Neuronal stem cell (in vitro differentiated cells): ENCODE measurements around the gene EML1.

Experiments used
- DNase-seq: peaks from one replicate; pipeline ENCODE4 v3.0.0-alpha.2; 2013; ENCODE audit warnings: low spot score
- H2AFZ ChIP-seq: one replicate; pipeline ENCODE4 v1.6.1; 2013; ENCODE audit warnings: mild to moderate bottlenecking, low read length, inconsistent platforms
- H2AK5ac ChIP-seq: 2 replicates; pipeline ENCODE4 v1.6.1; 2013; ENCODE audit warnings: low read depth, mild to moderate bottlenecking, inconsistent platforms, low read length, moderate library complexity, mixed read lengths
- H2BK120ac ChIP-seq: 2 replicates; pipeline ENCODE4 v1.6.1; 2013; ENCODE audit warnings: low read depth, mild to moderate bottlenecking, inconsistent platforms, low read length, moderate library complexity, mixed read lengths
- H2BK12ac ChIP-seq: one replicate; pipeline ENCODE4 v1.6.1; 2013; ENCODE audit warnings: low read length, inconsistent platforms
- H2BK15ac ChIP-seq: 2 replicates; pipeline ENCODE4 v1.6.1; 2013; ENCODE audit warnings: mild to moderate bottlenecking, low read length, inconsistent platforms, mixed read lengths
- H2BK5ac ChIP-seq: one replicate; pipeline ENCODE4 v1.6.1; 2013; ENCODE audit warnings: inconsistent platforms, mild to moderate bottlenecking, low read length, moderate library complexity
- H3K14ac ChIP-seq: one replicate; pipeline ENCODE4 v1.6.1; 2013; ENCODE audit warnings: low read length, inconsistent platforms
- H3K18ac ChIP-seq: 2 replicates; pipeline ENCODE4 v1.6.1; 2013; ENCODE audit warnings: low read length, inconsistent platforms
- H3K23ac ChIP-seq: 2 replicates; pipeline ENCODE4 v1.6.1; 2013; ENCODE audit warnings: low read depth, mild to moderate bottlenecking, mixed read lengths, low read length, inconsistent platforms; ENCODE audit not compliant: poor library complexity
- H3K27ac ChIP-seq: replicated peaks from 3 replicates; pipeline ENCODE4 v1.5.1; 2013; ENCODE audit warnings: low read length, inconsistent platforms
- H3K27me3 ChIP-seq, 3 experiments: 2 replicates each; pipeline ENCODE4 v1.6.1; 2013; ENCODE audit warnings: low read length in 3 of 3, mild to moderate bottlenecking in 2 of 3, inconsistent platforms in 1 of 3, low read depth in 1 of 3, mixed read lengths in 1 of 3, moderate library complexity in 1 of 3; ENCODE audit not compliant: control insufficient read depth in 3 of 3, insufficient read depth in 3 of 3
- H3K36me3 ChIP-seq, 2 donors: replicated peaks in 1 of 2; 2 replicates each; pipeline ENCODE4 v1.6.1; 2013; ENCODE audit warnings: low read length in 2 of 2; ENCODE audit not compliant: control insufficient read depth in 2 of 2, insufficient read depth in 2 of 2
- H3K4ac ChIP-seq: 2 replicates; pipeline ENCODE4 v1.6.1; 2013; ENCODE audit warnings: inconsistent platforms, mild to moderate bottlenecking, low read length, moderate library complexity
- H3K4me1 ChIP-seq, 2 donors: 1 replicate in 1 of 2; 2 replicates in 1 of 2; pipeline ENCODE4 v1.6.1; 2013; ENCODE audit warnings: low read length in 2 of 2, low read depth in 1 of 2; ENCODE audit not compliant: control insufficient read depth in 2 of 2, insufficient read depth in 1 of 2
- H3K4me2 ChIP-seq: one replicate; pipeline ENCODE4 v1.6.1; 2013; ENCODE audit warnings: mild to moderate bottlenecking, low read length, inconsistent platforms; ENCODE audit not compliant: insufficient read depth, poor library complexity, severe bottlenecking
- H3K4me3 ChIP-seq, 2 donors: 2 replicates each; pipeline ENCODE4 v1.5.1; 2013; ENCODE audit warnings: low read length in 2 of 2, mild to moderate bottlenecking in 2 of 2, inconsistent platforms in 1 of 2, moderate library complexity in 1 of 2
- H3K79me1 ChIP-seq: one replicate; pipeline ENCODE4 v1.6.1; 2013; ENCODE audit warnings: low read depth, mild to moderate bottlenecking, inconsistent platforms, low read length, moderate library complexity
- H3K9ac ChIP-seq: one replicate; pipeline ENCODE4 v1.6.1; 2013; ENCODE audit warnings: mild to moderate bottlenecking, low read depth, low read length, inconsistent platforms; ENCODE audit not compliant: poor library complexity
- H3K9me3 ChIP-seq, 2 donors: replicated peaks in 1 of 2; 2 replicates each; pipeline versions ENCODE3 to v1.6.1; 2013; ENCODE audit warnings: low read length in 2 of 2, mild to moderate bottlenecking in 2 of 2, inconsistent platforms in 1 of 2, low read depth in 1 of 2, mixed read lengths in 1 of 2, moderate library complexity in 1 of 2; ENCODE audit not compliant: control insufficient read depth in 2 of 2, insufficient read depth in 1 of 2
- H4K8ac ChIP-seq: one replicate; pipeline ENCODE4 v1.6.1; 2013; ENCODE audit warnings: low read depth, mild to moderate bottlenecking, inconsistent platforms, low read length, moderate library complexity
- H4K91ac ChIP-seq: one replicate; pipeline ENCODE4 v1.6.1; 2013; ENCODE audit warnings: low read length, low read depth, mild to moderate bottlenecking, inconsistent platforms; ENCODE audit not compliant: poor library complexity
- WGBS, 2 donors: extraction: QIAGEN DNeasy Blood & Tissue Kit; methylation state at CpG; one replicate each; pipeline ENCODE4 v1.1.7; 2013; ENCODE audit warnings: missing lambda C conversion rate in 2 of 2, mixed read lengths in 1 of 2; ENCODE audit not compliant: insufficient read length in 2 of 2, insufficient replicate concordance in 1 of 2; ENCODE audit errors: extremely low coverage in 2 of 2; 5-methylcytosine and 5-hydroxymethylcytosine counted together

Gene EML1

DNA sequence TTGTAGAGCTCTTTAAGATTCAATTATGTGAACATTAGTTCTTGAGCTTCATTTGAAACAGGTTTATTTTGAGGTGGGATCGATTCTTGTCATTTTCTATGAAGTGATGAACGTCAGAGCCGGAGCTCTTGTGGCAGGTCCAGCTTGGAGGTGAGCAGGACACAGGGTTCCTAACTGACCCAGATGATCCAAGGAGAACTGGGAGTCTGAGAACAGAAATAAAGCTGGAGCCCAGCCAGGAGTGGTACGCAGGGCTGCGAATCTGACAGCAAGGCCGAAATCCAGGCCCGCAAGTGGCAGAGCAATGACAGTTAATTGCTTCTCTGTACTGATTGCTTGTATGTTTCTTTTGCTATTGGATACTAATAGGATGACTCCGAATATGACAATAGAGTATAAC is 46.5 kb downstream of the EML1 start:
- H3K18ac ChIP-seq = peak overlapping the region; percentile 33
- H3K9ac ChIP-seq = no peak overlapping the region
- H2BK15ac ChIP-seq = no peak overlapping the region
- no peaks in the 10 kb centered on the region for H3K9me3 ChIP-seq
- DNase-seq = no peak
- no peak overlapping the region for H2BK120ac ChIP-seq
- H2BK5ac ChIP-seq = no peak overlapping the region
- no CpG with 5 or more reads among the region's 8 CpGs for WGBS, 2 donors
- H3K79me1 ChIP-seq = no peaks in the 10 kb centered on the region
- H4K8ac ChIP-seq = no peak overlapping the region
- H2BK12ac ChIP-seq = no peak overlapping the region
- no peaks in the 10 kb centered on the region for H3K36me3 ChIP-seq
- no peak overlapping the region for H3K4me2 ChIP-seq
- H3K4me1 ChIP-seq = peaks cover 6 to 19% of the 10 kb centered on the region in 2 donors
- H2AFZ ChIP-seq = no peak overlapping the region
- H3K14ac ChIP-seq = no peak overlapping the region
- no peaks in the 10 kb centered on the region for H3K27me3 ChIP-seq
- H3K4ac ChIP-seq = no peak overlapping the region
- H2AK5ac ChIP-seq = no peak overlapping the region
- H3K23ac ChIP-seq = no peak overlapping the region
- H3K27ac ChIP-seq = peak overlapping the region; percentile 43
- H3K4me3 ChIP-seq = no peak overlapping the region
- no peak overlapping the region for H4K91ac ChIP-seq

DNA sequence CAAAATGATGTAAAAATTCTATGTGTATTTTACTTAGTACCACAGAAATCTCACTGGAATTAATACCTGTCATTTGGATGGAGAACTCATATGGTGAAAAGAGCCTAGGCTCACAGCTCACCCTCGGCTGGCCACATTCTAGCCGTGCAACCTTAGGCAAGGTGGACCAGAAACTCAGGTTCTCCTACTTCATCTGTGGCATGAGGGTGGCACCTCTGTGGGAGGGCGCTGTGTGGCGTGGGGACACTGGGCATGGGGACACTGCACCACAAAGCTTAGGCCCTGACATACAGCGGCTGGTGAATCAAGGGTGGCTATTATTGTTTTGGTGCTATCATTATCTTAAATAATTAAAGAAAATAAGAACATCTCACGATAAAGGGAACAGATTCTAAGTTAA is 47.1 kb downstream of the EML1 start:
- no CpG with 5 or more reads among the region's 6 CpGs for WGBS, 2 donors
- no peak overlapping the region for H2BK5ac ChIP-seq
- no peaks in the 10 kb centered on the region for H3K9me3 ChIP-seq
- no peak overlapping the region for H2AK5ac ChIP-seq
- no peak overlapping the region for H3K4me2 ChIP-seq
- H3K9ac ChIP-seq = no peak overlapping the region
- no peak overlapping the region for H2AFZ ChIP-seq
- H3K18ac ChIP-seq = no peak overlapping the region
- DNase-seq = no peak
- no peak overlapping the region for H3K4me3 ChIP-seq
- no peak overlapping the region for H4K91ac ChIP-seq
- H3K27me3 ChIP-seq = no peaks in the 10 kb centered on the region
- no peak overlapping the region for H2BK12ac ChIP-seq
- H3K14ac ChIP-seq = no peak overlapping the region
- H2BK120ac ChIP-seq = no peak overlapping the region
- H4K8ac ChIP-seq = no peak overlapping the region
- H3K79me1 ChIP-seq = no peaks in the 10 kb centered on the region
- H3K36me3 ChIP-seq = no peaks in the 10 kb centered on the region
- peaks cover 6 to 19% of the 10 kb centered on the region in 2 donors for H3K4me1 ChIP-seq
- no peak overlapping the region for H3K23ac ChIP-seq
- no peak overlapping the region for H3K27ac ChIP-seq
- H3K4ac ChIP-seq = no peak overlapping the region
- H2BK15ac ChIP-seq = no peak overlapping the region

DNA sequence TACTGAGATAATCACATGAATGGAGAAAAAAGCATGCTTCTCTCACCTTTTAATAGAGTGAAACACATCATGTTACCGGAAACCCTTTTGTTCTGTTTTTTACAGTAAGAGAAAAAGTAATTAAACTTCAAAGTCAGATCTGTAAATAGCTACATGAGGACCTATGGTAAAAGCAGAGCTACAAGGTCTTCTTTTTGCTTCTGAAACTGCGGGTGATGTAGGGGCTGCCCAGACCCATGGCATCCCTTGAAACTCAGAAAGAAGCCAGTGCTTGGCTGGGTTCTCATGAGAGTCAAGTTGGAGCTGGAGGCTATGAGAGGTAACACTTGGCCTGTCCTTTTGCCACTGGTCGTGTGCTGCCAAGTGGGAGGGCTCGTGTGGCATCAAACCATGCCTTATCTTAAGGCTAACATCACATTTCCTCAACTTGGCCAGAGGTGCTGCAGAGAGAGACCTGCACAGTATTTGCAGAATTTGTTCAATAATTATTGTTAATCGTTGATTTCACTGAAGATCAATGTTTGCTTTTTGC is 47.6 kb downstream of the EML1 start:
- H2BK5ac ChIP-seq = no peak overlapping the region
- no peak overlapping the region for H3K4ac ChIP-seq
- H2BK15ac ChIP-seq = no peak overlapping the region
- H3K79me1 ChIP-seq = no peaks in the 10 kb centered on the region
- H3K4me2 ChIP-seq = no peak overlapping the region
- H2BK12ac ChIP-seq = no peak overlapping the region
- no CpG with 5 or more reads among the region's 5 CpGs for WGBS, 2 donors
- no peaks in the 10 kb centered on the region for H3K36me3 ChIP-seq
- H3K27ac ChIP-seq = no peak overlapping the region
- no peak overlapping the region for H2AK5ac ChIP-seq
- no peak overlapping the region for H2AFZ ChIP-seq
- H3K4me3 ChIP-seq = no peak overlapping the region
- no peak overlapping the region for H2BK120ac ChIP-seq
- H3K18ac ChIP-seq = no peak overlapping the region
- H3K27me3 ChIP-seq = no peaks in the 10 kb centered on the region
- H4K91ac ChIP-seq = no peak overlapping the region
- H3K9me3 ChIP-seq = no peaks in the 10 kb centered on the region
- DNase-seq = no peak
- no peak overlapping the region for H3K14ac ChIP-seq
- no peak overlapping the region for H3K23ac ChIP-seq
- H4K8ac ChIP-seq = no peak overlapping the region
- no peak overlapping the region for H3K9ac ChIP-seq
- peaks cover 6 to 19% of the 10 kb centered on the region in 2 donors for H3K4me1 ChIP-seq

GRCh38 chr14:99841436-99842071 is 48.3 kb downstream of the EML1 start:
- Histone ChIP-seq H3K23ac (no peak overlapping the region), H4K8ac (no peak overlapping the region), H3K36me3 (no peaks in the 10 kb centered on the region), H2AFZ (no peak overlapping the region), H2BK5ac (no peak overlapping the region), H2BK15ac (no peak overlapping the region), H2BK12ac (no peak overlapping the region), H3K4ac (no peak overlapping the region), H3K27me3 (no peaks in the 10 kb centered on the region), H2BK120ac (no peak overlapping the region), H3K27ac (no peak overlapping the region), H3K4me2 (no peak overlapping the region), H2AK5ac (no peak overlapping the region), H3K18ac (no peak overlapping the region), H3K9ac (no peak overlapping the region), H3K9me3 (peaks cover 0 to under 1% of the 10 kb centered on the region in 2 donors), H3K79me1 (no peaks in the 10 kb centered on the region), H4K91ac (no peak overlapping the region), H3K4me1 (peaks cover 6 to 19% of the 10 kb centered on the region in 2 donors), H3K14ac (no peak overlapping the region), H3K4me3 (no peak overlapping the region)
- no peak for DNase-seq
- WGBS, 2 donors = no CpG with 5 or more reads among the region's 9 CpGs
